Osteocyte (in vitro differentiated cells): ENCODE data around the gene RPL6. TPM values are rescaled to one million over a fixed set of nuclear protein-coding genes. Genes with fewer than 3 reads are reported as not detected.

ENCODE experiments used
- DNase-seq: peaks from one replicate; pipeline ENCODE4 v3.0.0; 2021; ENCODE audit warnings: mixed read lengths; ENCODE audit not compliant: unreplicated experiment; ENCODE audit errors: extremely low spot score
- H3K27ac Mint-ChIP-seq: one replicate; pipeline ENCODE4 v1.8.0; 2021; ENCODE audit warnings: mild to moderate bottlenecking, mixed read lengths; ENCODE audit not compliant: unreplicated experiment
- H3K27me3 Mint-ChIP-seq: one replicate; pipeline ENCODE4 v1.8.0; 2021; ENCODE audit warnings: mixed read lengths; ENCODE audit not compliant: unreplicated experiment
- H3K36me3 Mint-ChIP-seq: one replicate; pipeline ENCODE4 v1.8.0; 2021; ENCODE audit warnings: mixed read lengths; ENCODE audit not compliant: unreplicated experiment
- H3K4me1 Mint-ChIP-seq: one replicate; pipeline ENCODE4 v1.8.0; 2021; ENCODE audit warnings: mixed read lengths; ENCODE audit not compliant: unreplicated experiment
- H3K4me3 Mint-ChIP-seq: one replicate; pipeline ENCODE4 v1.8.0; 2021; ENCODE audit warnings: mild to moderate bottlenecking, moderate library complexity, mixed read lengths; ENCODE audit not compliant: unreplicated experiment
- H3K9me3 Mint-ChIP-seq: one replicate; pipeline ENCODE4 v1.8.0; 2021; ENCODE audit warnings: mixed read lengths; ENCODE audit not compliant: unreplicated experiment
- CTCF ChIP-seq: fragments of 200-600 bp; sonication (generic); IDR thresholded peaks from 2 replicates; pipeline ENCODE4 v1.5.0; 2021; ENCODE audit warnings: antibody characterized with exemption, mild to moderate bottlenecking, moderate library complexity
- total RNA-seq: library from RNA; stranded (reverse); gene quantifications from 2 replicates; pipeline ENCODE4 v1.2.1, GENCODE V29; 2021

RPL6 gene
- total RNA-seq, 1 donor from 2014 or later, result 1,279 TPM

- H3K27ac Mint-ChIP-seq, result peak overlapping the region; percentile 34
- no peaks in the 10 kb centered on the region for H3K9me3 Mint-ChIP-seq
- peaks cover 27% of the 10 kb centered on the region for H3K4me1 Mint-ChIP-seq
- H3K36me3 Mint-ChIP-seq, result no peaks in the 10 kb centered on the region
- H3K27me3 Mint-ChIP-seq, result no peaks in the 10 kb centered on the region
- no peak for TF ChIP-seq CTCF
- peak overlapping the region; percentile 85 for H3K4me3 Mint-ChIP-seq
- no peak for DNase-seq
Measured at GRCh38 chr12:112382866-112383265, 26.5 kb downstream of the RPL6 start.

- Mint-ChIP-seq H3K27me3 (no peaks in the 10 kb centered on the region), H3K27ac (peak within 1 kb of the TSS; percentile 83), H3K4me1 (peaks cover 24% of the 10 kb centered on the region), H3K9me3 (no peaks in the 10 kb centered on the region), H3K36me3 (no peaks in the 10 kb centered on the region), H3K4me3 (peak within 1 kb of the TSS; percentile 94)
- TF ChIP-seq CTCF, result no peak
- peak; percentile 96 for DNase-seq
Measured at GRCh38 chr12:112381883-112382796, 27.3 kb downstream of the RPL6 start, which contains the start of gene HECTD4. Gene HECTD4 (minus strand): TSS chr12:112382431. CDS start chr12:112382128, 303 bp downstream.

GRCh38 chr12:112381406-112381882 lies 28.0 kb downstream of the RPL6 start:
- Mint-ChIP-seq H3K36me3 (no peaks in the 10 kb centered on the region), H3K27ac (peak overlapping the region; percentile 83), H3K27me3 (no peaks in the 10 kb centered on the region), H3K4me1 (peaks cover 27% of the 10 kb centered on the region), H3K9me3 (no peaks in the 10 kb centered on the region), H3K4me3 (peak overlapping the region; percentile 94)
- no peak for TF ChIP-seq CTCF
- DNase-seq, result no peak

- no peak for DNase-seq
Measured at GRCh38 chr12:112380663-112381405, 28.6 kb downstream of the RPL6 start.

More at GRCh38 chr12:112380663-112381405, 28.6 kb downstream of the RPL6 start:
- Mint-ChIP-seq H3K36me3 (no peaks in the 10 kb centered on the region), H3K4me1 (peaks cover 27% of the 10 kb centered on the region), H3K27me3 (no peaks in the 10 kb centered on the region), H3K27ac (peak overlapping the region; percentile 83), H3K4me3 (peak overlapping the region; percentile 94), H3K9me3 (no peaks in the 10 kb centered on the region)
- no peak for TF ChIP-seq CTCF
